ENCODE measurements around the gene GLIS1.

The GLIS1 gene

DNA sequence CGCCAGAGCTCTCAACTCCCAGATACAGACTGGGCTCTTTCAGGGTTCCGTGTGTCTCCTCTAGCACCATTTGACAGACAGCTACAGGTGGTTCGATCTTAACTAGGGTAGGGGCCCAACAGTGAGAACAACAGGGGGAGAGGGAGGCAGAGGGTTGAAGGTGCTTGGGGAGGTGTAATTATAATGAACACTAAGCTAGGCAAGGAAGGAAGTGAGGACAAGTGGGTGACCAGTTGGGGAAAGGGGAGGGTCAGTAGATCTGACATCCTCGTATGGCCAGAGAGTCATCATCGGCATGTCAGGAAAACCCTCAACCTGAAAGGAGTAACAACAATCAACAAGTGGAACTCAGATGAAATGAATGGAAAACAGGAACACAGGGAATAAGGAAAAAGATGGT lies 22.8 kb downstream of the GLIS1 start:
- DNase-seq, result no peak

DNA sequence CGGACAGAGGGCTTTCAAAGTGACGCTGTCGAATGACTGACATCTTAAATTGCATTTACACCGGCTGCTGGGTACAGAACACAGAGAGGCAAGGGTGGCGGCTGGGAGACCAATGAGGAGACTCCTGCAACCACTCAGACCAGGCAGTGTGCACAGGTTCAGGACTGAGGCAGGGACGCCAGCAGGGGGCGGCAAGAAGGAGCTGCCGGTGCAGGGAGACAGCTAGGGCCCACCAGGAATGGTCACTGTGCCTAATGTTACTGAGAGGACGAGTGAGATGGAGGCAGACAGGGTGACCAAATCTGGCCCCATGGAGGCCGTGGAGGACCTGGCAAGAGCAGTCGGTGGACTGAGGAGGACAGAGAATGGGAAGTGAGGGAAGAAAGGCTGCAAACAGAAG lies 23.5 kb downstream of the GLIS1 start:
- DNase-seq, result no peak

DNA sequence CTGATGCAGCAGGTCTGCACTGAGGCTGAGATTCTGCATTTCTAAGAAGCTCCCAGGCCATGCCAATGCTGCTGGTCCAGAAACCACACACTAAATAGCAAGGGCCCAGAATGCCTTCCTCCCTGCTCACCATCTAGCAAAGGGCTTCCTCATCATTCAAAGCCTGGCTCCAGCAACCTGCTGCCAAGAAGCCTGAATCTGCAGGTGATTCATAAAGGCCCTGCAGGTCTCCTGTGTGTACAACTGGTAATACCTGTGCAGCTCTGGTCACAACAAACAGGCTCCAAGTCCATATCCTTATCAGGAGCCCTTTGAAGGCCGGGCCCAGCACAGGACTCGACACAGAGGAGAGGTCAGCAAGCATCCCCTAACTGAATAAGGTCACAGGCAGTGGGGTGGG lies 26.7 kb downstream of the GLIS1 start:
- DNase-seq, result no peak

DNA sequence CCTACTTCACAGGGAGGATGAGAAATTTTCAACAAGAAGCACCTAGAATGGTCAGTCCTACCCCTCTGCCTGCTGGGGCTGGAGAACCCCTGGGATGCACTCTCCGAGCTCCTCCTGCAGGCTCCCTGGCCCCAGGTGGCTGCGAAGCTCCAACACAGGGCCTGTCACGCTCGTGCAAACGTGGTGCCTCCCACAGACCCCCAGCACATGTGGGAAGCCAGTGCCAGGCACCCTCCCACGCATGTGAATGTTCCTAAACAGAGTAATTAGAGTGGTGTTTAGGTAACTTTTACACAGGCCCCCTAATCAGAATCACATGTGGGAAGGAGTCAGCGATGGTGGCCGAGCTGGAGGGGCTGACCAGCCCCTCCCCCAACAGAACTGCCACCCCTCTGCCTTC lies 28.4 kb downstream of the GLIS1 start:
- no peak for DNase-seq

DNA sequence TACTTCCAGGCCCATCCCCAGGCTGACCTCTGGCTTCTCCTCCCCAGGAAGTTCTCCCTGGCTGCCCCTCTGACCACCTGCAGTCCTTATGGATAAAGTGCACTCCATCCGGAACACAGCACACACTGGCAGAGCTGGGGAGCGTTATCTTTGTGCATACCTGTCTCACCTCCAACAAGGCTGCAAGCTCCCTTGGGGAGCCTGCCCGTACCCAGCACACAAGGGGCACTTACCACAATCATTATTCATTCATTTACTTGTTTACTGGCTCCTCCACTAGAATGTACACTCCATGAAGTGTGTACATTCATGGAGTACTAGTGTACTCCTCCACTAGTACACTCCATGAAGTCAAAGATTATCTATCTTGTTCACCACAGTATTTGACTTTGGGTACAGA lies 30.3 kb downstream of the GLIS1 start:
- DNase-seq, result no peak

DNA sequence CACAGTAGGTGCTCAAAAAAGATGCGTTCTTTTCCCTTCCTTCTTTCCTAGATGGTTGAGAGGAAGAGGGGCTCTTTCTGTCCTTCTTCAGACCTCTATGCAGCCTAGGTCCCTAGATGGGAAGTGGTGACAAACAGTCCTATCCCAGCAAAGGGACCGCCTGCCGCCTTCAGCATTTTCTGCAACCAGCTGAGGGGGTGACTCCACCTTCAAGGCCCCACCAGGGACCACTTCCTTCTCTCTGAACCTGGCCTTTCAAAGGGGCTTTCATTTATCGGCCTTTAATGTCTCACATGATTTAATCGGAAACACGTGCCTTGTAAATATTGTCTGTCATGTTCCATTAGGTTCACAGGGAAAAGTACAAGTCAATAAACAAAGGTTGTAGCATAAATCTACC lies 32.6 kb downstream of the GLIS1 start:
- DNase-seq, result no peak

DNA sequence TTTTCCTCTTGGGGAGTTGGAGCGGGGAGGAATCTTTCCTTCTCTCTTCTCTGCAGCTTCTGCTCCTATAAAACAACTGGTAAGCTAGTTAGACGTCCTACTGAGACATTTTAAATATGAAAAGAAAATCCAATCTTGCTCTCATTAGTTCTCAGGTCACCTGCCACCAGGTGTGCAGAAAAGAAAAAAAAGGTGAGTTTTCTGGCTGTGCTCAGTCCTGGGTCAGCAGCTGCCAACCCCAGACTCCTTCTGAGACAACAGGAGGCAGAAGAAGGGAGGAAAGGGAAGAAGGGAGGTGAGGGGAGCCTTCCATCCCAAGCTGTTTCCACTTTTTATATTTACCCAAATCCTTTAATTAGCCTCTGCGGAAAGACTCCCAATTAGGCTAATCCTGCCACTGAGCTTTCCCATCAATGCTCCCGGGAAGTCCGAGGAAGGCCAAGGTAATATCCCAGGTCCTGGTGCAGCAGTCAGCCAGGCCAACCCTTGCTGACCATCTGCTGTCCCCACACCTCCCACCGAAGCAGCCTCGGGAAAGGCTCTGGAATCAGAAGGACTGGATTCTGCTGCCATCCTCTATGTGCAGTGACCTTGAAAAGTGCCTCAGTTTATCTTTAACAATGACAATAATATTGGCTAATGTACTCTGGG lies 33.4 kb downstream of the GLIS1 start:
- no peak for DNase-seq

DNA sequence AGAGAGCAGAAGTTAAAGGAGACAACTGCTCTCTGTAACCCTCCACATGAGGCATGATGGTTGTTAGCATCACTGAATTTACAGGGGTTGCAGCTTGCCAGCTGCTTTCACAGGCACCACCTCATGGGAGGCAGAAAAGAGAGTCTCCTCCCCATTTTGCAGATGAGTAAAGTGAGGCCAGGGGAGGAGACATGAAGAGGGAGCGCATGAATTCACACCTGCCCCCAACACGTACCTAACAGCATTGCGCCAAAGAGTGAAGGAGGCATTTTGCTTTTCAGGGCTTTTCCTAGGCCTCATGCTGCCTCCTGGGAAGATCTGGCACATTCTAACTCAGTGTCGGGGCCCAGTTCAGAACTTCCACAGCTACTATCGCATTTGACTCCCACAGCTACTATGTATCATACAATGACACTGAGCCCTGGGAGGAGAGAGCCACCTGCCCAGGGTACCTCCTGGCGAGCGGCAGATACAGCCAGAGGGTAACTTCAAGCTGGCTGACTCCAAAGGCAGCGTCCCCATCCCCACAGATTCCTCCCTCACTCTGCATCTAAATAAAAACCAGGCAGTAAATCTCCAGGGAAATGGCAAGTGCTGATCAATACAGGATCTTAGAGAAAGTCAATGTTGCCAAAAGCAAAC lies 34.0 kb downstream of the GLIS1 start:
- no peak for DNase-seq

DNA sequence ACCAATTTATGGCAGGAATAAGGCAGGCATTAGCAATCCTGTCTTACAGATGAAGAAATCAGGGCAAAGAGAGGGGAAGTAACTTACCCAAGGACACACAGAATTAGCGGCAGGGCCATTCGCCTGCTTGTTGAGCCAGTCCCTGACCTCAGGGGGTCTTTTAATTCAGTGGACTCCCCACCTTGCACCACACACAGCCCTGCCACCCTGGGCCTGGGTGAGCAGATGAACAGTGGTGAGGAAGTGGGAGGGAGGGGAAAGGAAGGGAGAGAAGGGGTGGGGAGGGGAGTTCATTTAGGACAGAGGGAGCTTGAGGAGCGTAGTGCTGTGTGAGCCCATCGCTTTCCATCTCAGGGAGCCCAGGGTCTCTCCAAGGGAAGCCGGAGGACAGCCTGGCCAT lies 34.7 kb downstream of the GLIS1 start:
- no peak for DNase-seq

DNA sequence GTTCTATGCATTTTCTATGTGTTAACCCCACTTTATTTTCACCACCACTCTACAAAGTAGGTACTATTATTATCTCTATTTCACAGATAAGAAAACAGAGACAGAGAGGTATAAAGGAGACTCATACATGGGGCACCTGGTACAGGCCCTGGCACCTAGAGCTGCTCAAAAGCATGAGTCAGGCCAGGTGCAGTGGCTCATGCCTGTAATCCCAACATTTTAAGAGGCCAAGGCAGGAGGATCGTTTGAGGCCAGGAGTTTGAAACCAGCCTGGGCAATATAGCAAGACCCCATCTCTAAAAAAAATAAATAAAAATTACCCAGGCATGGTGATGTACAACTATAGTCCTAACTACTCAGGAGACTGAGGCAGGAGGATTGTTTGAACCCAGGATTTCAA lies 35.8 kb downstream of the GLIS1 start:
- no peak for DNase-seq

DNA sequence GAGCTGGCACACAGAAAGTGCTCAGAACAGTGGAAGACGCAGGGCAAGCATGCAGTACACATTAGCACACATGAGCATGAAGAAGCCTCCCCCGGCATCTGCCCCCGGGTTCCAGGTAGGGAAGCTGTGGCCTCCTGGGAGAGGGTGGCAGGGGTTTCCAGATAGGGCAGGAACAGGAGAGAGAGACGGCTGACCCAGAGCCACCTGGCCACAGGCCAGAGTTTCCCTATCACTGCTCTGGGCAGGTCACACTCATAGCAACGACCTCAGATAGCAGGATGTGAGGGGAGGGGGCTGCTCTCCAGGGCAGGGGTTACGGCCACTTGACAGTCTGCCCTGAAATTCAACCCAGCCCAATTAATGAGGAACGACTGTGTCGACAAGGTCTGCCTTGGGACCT lies 36.6 kb downstream of the GLIS1 start:
- DNase-seq, result no peak

DNA sequence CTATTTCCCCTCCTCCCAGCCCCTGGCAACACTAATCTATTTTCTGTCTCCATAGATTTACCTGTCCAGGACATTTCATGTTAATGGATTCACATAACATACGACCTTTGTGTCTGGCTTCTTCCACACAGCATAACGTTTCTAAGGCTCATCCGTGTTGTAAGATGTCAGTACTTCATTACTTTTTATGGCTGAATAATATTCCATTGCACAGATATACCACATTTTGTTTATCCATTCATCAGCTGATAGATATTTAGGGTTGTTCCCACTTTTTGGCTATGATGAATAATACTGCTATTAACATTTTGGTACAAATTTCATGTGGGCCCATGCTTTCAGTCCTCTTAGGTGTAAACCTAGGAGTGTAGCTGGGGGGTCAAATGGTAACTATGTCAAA lies 38.2 kb downstream of the GLIS1 start:
- no peak for DNase-seq

DNA sequence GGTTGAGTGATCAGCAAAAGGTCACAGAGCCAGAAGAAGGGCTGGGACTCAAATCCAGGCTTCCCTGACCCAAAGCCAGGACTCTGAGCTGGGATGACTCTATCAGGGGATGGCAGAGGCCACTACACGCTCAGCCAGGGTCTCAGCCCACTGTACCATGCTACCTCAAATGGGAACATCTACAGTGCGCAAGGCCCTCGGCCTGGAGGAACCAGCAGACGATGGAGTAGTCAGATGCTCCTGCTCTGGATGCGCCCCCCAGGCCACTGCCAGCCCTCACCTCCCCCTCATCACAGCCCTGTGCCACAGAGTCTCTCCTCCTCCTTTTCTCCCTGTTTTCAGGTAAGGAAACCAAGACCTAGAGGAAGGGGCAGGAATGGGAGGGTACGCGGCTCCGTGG lies 39.0 kb downstream of the GLIS1 start:
- no peak for DNase-seq

DNA sequence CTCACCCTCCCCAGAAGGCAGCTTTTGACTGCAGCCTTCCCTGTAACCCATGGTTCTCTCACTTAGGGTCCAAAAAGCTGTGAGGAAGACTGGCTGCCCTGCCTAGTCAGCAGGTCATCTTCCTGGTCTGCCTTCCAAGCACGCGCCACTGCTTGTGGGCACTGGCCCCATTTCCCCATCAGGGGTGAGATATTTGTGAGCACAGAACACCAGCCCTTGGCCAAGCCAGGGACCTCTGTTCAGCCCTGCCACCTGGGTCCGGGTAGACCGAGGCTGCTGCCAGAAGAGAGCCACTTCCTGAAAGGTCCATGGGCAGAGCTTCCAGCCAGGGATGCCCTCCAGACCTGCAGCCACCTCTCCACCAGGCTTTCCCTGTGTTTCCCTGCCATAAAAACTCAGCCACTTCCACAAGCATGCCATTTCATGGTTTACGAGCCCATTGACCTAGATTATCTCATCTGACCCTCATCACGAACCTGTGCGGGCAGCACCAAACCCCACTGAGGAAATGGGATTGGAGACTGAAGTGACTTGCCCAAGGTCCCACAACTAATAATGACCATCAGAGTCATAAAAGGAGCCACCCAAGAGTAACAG lies 40.5 kb downstream of the GLIS1 start:
- DNase-seq, result no peak

DNA sequence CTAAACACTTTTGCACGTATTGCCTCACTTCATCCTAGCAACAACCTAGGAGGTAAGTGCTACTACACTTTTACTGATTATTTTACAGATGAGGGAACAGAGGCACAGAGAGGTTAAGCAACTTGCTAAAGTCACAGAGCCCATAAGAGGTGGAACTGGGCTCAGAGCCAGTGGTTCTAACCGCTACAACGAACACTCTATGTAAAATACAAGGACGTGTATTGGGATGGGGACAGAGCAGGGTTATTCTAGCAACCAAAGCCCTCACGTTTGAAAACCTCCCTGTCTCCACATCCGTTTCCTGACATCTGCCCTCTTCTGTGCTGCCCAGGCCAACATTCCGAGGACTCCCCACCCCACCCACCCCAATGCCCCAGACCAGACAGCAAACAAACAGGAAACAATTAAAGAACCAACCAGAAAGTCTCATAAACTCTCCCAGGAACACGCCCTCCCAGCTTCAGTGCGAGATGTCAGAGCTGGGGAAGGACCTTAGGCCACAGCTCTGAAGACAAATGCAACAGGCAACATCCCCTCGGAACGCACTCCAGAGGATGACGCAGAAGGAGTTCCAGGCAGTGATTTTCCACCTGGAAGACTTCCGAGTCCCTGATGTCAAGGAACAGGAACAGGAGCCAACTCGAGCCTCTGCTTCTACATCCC lies 41.1 kb downstream of the GLIS1 start:
- DNase-seq, result no peak

DNA sequence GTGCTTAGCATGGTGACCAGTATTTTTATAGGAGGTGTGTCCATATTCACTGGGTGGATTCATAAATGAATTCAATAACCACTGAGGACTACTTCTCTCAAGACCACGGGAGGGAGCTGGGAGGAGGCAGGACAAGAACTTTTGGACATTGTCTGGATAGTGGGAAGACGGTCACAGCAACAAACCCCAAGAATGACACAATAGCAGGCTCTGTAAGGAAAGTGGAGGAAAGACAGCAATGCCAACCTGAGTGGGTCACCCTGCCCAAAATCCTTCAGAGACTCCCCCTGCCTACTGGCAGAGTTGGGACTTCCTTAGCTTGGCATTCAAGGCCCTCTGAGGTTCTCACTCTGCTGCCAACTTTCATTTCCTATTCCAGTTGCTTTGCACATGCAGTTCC lies 42.0 kb downstream of the GLIS1 start:
- DNase-seq, result no peak

DNA sequence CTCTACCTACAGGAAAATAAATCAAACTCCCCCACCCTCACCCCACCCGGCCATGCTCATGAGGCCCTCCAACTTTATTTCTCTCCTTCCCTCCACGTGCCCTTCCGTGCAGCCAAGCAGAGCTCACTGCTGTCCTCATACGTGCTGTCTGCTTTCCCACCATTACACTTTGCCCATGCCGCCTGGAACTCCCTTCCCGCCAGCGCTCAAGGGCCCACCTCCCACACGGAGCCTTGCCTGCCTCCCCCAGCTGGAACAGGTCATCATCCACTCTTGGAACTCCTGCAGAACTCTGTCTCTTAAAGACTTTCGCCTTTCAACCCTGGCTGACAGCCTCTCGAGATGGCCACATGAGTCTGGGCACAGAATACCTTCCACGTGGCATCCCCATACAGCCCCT lies 42.4 kb downstream of the GLIS1 start:
- DNase-seq, result no peak

DNA sequence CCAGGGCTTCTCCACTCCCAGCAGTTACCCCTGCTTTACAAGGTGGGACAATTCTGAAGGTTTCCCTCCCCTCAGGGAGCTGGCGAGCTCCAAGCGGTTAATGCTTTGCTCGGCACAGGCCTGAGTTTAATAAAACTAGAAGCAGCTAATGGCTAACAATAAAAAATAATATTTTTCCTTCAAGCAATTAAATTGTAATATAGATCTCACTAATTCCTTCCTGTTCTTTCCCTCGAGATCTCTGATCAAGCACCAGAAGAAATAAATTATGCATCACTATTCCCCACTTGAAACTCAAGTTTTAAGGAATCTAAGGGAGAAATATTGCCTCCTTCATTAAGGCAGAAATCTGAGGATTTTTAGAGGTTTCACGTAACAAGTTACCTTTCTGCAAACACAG lies 42.9 kb downstream of the GLIS1 start:
- DNase-seq, result no peak

DNA sequence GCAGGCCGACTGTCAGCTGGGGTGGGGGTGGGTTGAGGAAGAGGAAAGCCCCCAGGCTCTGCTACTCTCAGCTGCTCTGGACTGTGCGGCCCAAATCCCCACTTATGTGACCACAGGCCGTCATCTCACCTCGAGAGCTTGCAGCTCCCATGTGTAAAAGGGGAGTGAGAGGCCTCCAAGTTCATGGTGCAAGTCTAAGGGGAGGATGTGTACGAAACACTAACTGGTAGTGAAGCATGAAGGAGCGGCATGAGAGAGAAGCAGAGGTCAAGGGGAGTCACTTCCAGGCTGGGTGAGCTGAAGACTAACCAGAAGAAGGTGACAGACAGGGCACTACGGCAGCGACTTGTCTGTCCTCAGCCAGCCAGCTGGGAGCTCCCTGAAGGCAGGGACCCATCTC lies 43.8 kb downstream of the GLIS1 start:
- no peak for DNase-seq

DNA sequence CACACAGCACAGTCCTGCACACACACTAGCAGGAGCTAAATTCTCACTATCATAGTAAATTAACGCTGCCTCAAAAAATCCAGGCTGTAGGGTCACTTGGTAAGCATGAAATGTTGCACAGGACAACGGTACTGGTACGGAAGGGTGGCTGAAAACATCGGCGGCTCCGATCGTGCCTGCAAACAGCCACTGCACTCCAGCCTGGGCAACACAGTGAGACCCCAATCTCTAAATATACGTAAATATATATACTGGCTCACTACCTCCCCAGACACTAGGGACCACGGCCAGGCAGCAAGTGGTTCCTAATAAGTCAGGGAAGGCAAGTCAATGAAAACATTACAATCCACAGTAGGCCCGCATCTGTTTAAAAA lies 44.3 kb downstream of the GLIS1 start:
- DNase-seq, result no peak

DNA sequence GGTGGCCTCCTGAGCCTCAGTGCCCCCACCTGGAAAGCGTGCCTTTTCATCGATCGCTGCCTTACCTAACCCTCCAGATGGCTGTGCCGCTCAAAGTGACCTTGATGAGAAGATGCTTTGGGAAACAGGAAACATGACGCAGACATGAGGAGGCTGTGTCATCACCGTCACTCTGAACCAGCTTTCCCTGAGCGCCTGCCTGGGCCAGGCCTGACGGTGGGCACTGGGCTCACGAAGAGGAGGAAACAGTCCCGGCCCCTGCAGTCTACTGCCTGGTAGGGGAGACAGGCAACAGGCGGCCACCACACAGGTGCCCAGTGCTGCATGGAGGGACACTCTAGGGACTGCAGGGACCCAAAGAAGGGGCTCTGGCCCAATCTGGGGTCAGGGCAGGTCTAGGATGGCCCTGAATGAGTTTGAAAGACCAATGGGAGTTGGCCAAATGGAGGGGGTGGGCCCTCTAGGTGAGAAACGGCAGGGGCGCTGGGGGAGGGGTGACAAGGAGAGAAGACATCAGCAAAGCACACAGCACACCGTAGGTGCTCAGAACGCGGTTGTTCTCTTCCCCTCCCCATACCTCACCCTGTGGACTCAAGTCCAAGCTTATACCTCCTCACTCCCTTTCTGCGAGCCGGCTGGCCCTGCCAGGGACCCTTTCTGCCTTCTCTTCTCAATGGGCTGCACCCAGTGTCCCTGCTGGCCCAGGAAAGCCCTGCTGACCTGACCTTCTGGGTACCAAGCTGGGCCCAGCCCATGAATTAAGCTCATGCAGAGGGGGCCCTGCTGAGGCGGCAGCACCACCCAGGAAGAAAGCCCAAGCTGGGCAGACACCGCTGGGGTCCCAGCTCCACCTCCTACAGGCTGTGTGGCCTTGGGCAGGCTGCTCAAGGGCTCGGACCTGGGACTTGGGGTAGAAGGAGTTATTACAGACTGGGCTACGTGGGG lies 44.9 kb downstream of the GLIS1 start:
- DNase-seq, result no peak

DNA sequence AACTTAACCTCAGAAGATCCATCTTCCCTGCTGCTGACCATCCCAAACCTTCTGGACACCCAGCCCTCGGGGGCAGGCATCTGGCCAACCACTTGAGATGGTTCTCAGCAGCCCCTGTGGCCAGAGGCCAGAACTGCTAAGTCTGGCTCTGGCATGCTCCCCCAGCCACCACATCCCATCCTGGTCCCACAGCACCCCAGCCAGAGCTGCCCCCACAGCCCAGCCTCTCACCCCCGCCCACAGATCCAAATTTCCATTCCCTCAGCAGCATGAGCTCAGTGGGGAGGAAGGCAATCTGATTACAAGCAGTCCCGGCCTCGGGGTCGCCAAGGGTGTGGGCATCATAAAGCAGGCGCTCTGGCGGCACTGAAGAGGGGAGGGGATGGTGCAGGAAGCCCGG lies 45.6 kb downstream of the GLIS1 start:
- no peak for DNase-seq

DNA sequence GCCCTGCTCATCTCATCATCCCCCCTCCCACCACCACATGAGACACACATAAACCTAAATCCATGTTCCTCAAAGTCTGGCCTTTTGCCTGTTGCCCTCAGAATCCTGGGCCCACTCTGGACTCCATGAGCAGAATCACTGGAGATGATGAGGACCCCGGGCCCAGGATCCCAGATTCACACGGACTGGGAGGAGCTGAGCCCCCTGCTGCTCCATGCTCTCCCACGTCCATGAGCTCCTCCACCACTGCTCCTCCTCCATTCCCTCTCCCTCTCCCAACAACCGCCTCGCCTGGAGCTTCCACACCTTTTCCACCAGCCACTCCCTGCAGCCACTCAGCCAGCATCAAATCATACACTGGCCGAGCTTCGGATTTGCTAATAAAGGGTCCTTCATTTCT lies 47.6 kb downstream of the GLIS1 start:
- no peak for DNase-seq

Data from activated effector memory CD4-positive, alpha-beta T cell treated with anti-CD3 and anti-CD28 coated beads, Interleukin-2, amount 50 U/mL, for 16 hours (primary cell).